G401 (cell line): ENCODE data around the gene PHLDB3. TPM values are rescaled to one million over a fixed set of nuclear protein-coding genes. Genes with fewer than 3 reads are reported as not detected.
A peak's percentile ranks its signal among the peaks of the same experiment; 100 is the strongest.
"Not testable (repeated sequence)": the region's sequence is repeated elsewhere in the genome, so short reads cannot be mapped to it uniquely, and the experiment has no call there.

Source experiments
- DNase-seq: peaks from one replicate; pipeline ENCODE4 v3.0.0-alpha.2; 2015; ENCODE audit warnings: low spot score
- in situ Hi-C: cut with HindIII; loops from 2 replicates; pipeline ENCODE4 v1.10.0; 2016; ENCODE audit warnings: low sequenced_read_pairs, mixed read lengths
- total RNA-seq: library from RNA; depleted of rRNA; stranded (reverse); fragments of >200 nt; shearing (Covaris generic); gene quantifications from 2 replicates; pipeline ENCODE4 v1.2.3, GENCODE V29; 2014

Gene PHLDB3
- total RNA-seq, 1 experiment from 2014 or later: 51.2 TPM

DNA sequence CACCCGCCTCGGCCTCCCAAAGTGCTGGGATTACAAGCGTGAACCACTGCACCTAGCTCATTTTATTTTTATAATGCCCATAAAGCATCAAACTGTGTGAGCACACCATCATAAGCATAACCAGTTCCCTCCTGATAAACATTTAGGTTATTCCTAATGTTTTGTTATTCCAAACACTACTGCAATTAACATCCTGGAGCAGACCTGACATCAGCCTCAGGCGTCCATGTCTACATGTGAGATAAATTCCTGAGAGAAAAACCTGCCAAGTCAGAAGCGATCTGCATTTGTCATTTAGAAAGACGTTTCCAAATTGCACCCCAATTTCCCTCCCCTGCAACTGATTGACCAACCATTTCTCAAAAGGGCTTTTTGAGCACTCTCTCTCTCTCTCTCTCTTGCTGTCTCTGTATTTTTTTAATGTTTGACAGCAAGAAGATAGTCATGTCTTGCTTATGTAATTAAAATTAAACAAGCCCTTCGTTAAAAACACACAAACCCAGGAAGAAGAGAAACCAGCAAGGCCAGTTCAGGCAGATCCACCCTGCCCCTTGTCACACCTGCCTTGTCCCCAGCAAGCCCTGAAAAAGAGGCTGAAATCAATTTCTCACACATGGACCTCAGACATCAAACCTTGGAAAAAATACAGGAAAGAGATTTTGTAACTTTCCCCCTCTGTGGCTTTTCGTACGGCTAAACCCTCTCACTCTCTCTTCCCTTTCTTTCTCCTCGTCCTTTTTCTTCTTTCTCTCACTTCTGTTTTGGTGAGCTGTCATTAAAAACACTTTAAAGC lies 49.0 kb downstream of the PHLDB3 start:
- in situ Hi-C loops: no loop called here
- DNase-seq: no peak

DNA sequence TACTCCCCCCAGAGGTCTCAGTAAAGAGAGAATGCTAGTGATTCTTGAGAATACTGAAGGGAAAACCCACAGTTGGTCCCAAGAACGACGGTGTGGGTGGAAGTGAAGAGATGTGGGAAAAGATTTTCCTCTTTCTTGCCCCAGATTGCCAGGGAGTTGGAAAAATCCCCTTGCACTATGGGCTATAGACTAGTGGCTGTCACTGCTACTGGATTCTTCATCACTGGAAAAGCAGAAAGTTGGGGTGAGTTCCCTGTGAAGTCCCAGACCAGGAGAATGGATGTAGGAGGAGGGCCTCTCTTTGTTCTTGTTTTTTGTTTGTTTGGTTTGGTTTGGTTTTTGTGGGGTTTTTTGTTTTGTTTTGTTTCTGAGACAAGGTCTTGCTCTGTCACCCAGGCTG lies 50.5 kb downstream of the PHLDB3 start:
- in situ Hi-C loops: no loop called here
- no peak for DNase-seq

DNA sequence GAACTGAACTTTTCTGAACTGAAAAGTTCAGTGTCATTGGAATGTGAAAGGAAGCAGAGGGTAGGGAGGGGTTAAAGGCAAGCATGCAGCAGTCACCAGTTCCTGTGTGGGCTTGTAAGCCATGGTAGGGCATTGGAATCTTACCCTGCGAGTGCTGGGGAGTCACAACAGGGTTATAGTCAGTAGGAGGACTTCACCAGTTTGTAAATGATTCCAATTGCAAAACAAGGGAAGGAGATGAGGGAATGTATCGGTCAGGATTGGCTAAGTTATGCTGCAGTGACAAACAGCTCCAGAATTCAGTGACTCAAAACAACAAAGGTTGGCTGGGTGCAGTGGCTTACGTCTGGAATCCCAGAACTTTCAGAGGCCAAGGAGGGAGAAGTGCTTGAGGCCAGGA lies 52.0 kb downstream of the PHLDB3 start:
- no peak for DNase-seq
- in situ Hi-C loops: no loop called here

GRCh38 chr19:43450545-43450997 lies 54.0 kb downstream of the PHLDB3 start:
- DNase-seq: no peak
- in situ Hi-C loops: no loop called here

- DNase-seq: no peak
- in situ Hi-C loops: no loop called here
These were observed 56.9 kb downstream of the PHLDB3 start for GRCh38 chr19:43447655-43448054.

DNA sequence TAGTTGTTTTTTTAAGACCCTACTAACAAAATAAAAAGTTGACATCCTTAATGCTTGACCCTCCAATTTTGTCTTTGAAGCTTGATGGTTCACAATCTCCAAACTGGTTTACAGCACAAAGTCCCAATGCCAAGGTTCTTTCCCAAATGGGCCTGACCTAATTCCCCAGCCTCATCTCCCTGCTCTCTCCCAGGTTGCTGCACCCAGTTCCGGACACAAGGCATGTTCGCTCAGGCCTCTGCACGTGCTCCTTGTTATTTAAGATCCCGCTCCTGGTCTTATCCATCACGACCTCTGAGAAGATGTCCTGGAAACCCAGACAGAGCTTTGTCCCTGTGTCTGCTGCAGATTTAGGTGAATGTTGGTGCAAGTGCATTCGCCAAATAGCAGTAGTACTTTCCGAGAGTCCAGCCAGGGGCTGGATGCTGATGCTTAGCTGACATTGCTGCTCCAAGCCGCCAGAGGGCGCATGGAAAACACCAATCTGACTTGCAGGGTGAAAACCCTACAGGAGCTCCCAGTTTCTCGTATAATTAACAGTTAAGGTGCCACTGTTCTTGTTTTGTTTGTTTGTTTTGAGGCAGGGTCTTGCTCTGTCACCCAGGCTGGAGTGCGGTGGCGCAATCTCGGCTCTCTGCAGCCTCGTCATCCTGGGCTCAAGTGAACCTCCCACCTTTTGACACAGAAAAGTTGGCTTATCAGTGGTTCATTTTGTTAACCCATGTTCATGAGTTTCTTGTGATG lies 57.6 kb downstream of the PHLDB3 start:
- in situ Hi-C loops: no loop called here
- DNase-seq: peak; percentile 82

- no peak for DNase-seq
- in situ Hi-C loops: no loop called here
These were observed 59.1 kb downstream of the PHLDB3 start for GRCh38 chr19:43445426-43445825.

- no peak for DNase-seq
- in situ Hi-C loops: no loop called here
These were observed 59.8 kb downstream of the PHLDB3 start for GRCh38 chr19:43444531-43445287.

GRCh38 chr19:43444091-43444490 lies 60.5 kb downstream of the PHLDB3 start:
- in situ Hi-C loops, DNase-seq: not testable (repeated sequence)

DNA sequence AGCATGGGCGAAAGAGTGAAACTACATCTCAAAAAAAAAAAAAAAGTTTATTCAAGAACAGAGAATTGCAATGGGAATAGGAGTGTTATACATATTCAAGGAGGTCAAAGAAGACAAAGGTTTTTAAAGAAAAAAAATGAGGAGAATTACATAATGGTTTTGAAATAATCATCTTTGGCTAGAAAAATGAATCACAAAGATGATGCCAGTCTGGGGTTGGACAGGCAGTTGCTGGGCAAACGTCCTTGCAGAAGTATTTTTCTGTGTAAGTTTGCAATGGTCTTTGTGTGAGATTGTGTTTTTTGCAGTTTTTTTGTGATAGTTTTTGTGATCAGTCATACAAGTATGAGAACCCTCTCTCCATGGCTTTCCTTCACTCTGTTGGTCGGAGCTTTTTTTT lies 62.8 kb downstream of the PHLDB3 start:
- in situ Hi-C loops: no loop called here
- DNase-seq: no peak

- no peak for DNase-seq
- in situ Hi-C loops: no loop called here
These were observed 64.9 kb downstream of the PHLDB3 start for GRCh38 chr19:43439709-43440063.

- in situ Hi-C loops: no loop called here
- no peak for DNase-seq
These were observed 65.4 kb downstream of the PHLDB3 start for GRCh38 chr19:43439032-43439708.

DNA sequence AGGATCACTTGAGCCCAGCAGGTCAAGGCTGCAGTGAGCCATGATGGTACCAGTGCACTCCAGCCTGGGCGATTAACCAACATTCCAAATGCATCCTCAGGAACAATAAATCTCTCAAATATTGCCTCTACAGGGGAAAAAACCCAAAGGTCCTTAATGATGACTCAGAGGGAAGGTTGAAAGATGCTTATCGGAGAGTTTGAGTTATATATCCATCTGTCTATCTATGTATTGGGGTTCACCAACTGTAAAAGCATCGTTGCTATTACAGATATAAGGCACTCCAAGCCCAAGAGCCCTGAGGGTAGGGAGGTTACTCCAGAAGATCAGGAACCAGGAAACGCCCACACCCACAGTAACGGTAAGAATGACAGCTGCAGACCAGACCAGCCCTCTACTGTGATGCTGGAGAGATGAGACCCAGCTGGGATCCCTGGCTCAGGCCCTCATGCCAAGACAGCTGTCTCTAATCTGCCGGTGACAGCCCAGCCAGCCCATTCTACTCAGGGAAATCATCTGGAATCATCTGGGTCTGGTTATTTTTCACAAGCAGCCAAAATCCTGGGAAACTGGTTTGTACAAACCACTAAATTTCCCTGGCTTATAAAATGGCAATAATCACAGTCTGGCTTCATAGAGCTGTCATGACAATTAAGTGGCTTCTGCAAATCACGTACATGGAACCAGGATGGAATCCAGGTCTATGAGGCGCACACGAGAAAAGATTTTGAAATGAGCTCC lies 66.1 kb downstream of the PHLDB3 start:
- in situ Hi-C loops: no loop called here
- DNase-seq: no peak

DNA sequence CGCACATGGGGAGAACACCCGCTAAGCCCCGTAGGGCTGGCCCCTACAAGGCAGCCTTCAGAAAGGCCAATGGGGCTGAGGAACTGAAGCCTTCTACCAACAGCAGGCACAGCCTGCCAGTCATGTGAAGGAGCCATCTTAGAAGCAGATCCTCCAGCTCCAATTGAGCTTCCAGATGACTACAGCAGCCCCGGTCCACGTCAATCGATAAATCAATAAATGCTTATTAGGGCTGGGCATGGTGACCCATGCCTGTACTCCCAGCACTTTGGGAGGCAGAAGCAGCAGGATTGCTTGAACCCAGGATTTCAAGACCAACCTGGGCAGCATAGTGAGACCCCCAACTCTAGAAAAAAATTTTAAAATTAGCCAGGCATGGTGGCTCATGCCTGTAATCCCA lies 66.8 kb downstream of the PHLDB3 start:
- in situ Hi-C loops: no loop called here
- no peak for DNase-seq

DNA sequence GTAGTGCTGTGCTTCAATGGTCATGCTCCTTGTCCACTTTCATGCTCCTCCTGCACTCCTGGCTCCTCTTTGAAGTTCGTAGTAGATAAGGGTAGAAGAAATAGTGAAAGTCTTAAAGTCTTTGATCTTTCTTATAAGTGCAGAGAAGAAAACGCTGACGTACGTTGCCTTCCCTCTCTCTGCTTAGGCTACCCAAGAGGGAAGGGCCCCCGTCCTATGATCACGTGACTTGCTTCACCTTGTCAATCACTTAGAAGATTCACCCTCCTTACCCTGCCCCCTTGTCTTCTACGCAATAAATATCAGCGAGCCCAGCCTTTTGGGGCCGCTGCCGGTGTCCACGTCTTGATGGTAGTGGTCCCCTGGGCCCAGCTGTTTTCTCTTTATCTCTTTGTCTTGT lies 67.3 kb downstream of the PHLDB3 start:
- DNase-seq, in situ Hi-C loops: not testable (repeated sequence)

DNA sequence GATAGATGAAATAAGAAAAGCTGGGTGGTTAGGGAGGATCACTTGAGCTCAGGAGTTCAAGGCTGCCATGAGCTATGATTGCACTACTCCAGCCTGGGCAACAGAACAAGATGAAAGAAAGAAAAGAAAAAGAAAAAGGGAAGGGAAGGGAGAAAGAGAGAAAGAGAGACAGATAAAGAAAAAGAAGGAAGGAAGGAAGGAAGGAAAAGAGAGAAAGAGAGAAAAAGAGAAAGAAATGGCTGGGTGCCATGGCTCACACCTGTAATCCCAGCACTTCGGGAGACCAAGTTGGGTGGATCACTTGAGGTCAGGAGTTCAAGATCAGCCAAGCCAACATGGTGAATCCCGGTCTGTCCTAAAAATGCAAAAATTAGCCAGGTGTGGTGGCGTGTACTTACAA lies 68.8 kb downstream of the PHLDB3 start:
- in situ Hi-C loops: no loop called here
- no peak for DNase-seq

DNA sequence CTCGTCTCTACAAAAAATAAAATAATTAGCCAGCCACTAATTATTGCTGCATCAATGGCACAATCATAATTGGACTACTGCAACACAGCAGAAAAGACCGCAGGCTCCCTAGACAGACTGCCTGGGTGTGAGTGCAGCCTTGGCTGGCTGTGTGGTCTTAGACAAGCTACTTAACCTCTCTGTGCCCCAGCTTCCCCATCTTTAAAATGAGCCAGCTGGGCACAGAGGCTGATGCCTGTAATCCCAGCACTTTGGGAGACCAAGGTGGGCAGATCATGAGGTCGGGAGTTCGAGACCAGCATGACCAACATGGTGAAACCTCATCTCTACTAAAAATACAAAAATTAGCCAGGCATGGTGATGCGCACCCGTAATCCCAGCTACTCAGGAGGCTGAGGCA lies 70.9 kb downstream of the PHLDB3 start:
- in situ Hi-C loops: no loop called here

DNA sequence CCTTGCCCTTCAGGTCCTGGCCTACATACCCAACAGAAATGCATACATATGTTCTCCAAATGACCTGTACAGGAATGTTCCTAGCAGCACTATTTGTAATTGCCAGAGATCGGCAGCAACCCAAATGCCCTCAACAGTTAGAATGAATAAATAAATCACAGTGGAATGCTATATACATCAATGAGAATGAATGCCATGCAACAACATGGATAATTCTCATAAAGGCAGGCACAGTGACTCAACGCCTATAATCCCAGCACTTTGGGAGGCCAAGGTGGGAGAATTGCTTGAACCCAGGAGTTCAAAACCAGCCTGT lies 71.2 kb downstream of the PHLDB3 start:
- no peak for DNase-seq
- in situ Hi-C loops: no loop called here

More for the DNA sequence above, 70.9 kb downstream of the PHLDB3 start:
- no peak for DNase-seq

- in situ Hi-C loops: no loop called here
- no peak for DNase-seq
These were observed 73.6 kb downstream of the PHLDB3 start for GRCh38 chr19:43430976-43431375.
